IPS DF 4.7 (cell line): ENCODE results near the gene NPIPA3.
"Not testable (repeated sequence)": the region's sequence is repeated elsewhere in the genome, so short reads cannot be mapped to it uniquely, and the experiment has no call there.

ENCODE experiments used
- DNase-seq: peaks from one replicate; pipeline ENCODE4 v3.0.0-alpha.2; 2013; ENCODE audit warnings: low spot score; ENCODE audit errors: extremely low read depth

The NPIPA3 gene

GRCh38 chr16:14742273-14743128 is 39.3 kb downstream of the NPIPA3 start, which contains the start of gene NPIPA2:
Gene NPIPA2, plus strand, starts transcription at chr16:14742533. Its CDS starts 5,533 bp downstream, at chr16:14748066.
- DNase-seq = not testable (repeated sequence)

GRCh38 chr16:14773654-14774053 is 70.4 kb downstream of the NPIPA3 start:
- DNase-seq = not testable (repeated sequence)

- not testable (repeated sequence) for DNase-seq
These were observed 72.4 kb downstream of the NPIPA3 start for GRCh38 chr16:14775624-14776023.
